Measurements from ENCODE around the gene ALOX15B. TPM values are rescaled to one million over a fixed set of nuclear protein-coding genes. Genes with fewer than 3 reads are reported as not detected.

The ALOX15B gene
- total and polyA plus RNA-seq, 2 of the 13 experiments (the other 11 are each of a cell fraction or from before 2014, with no cell fraction given), result not detected

GRCh38 chr17:7989781-7990655 lies 48.8 kb upstream of the ALOX15B start (continued):
- peak; percentile 98 for TF ChIP-seq CTCF (CRISPR knock-in tag; IDR thresholded peaks at IDR 0.05)
- TF ChIP-seq KAT8 (CRISPR knock-in tag; IDR thresholded peaks at IDR 0.05), result peak; percentile 54
- TF ChIP-seq ZNF788 (CRISPR knock-in tag; IDR thresholded peaks at IDR 0.05; ENCODE audit: borderline replicate concordance), result peak; percentile 35; the same call in 1 of the 2 replicates
- TF ChIP-seq KDM2A (CRISPR knock-in tag; IDR thresholded peaks at IDR 0.05; ENCODE audit: borderline replicate concordance, low read depth), result peak; percentile 88
- TF ChIP-seq HNRNPLL (IDR thresholded peaks at IDR 0.05; ENCODE audit: low read depth, low read length, poor library complexity, severe bottlenecking), result peak; percentile 91
- peak; percentile 67 for TF ChIP-seq ZFX (CRISPR knock-in tag; IDR thresholded peaks at IDR 0.05; ENCODE audit: low read depth)
- TF ChIP-seq ZNF574 (CRISPR knock-in tag; IDR thresholded peaks at IDR 0.05), result peak; percentile 44; the same call in 1 of the 2 replicates
- TF ChIP-seq SALL1 (CRISPR knock-in tag; IDR thresholded peaks at IDR 0.05), result peak; percentile 78
- no peak for TF ChIP-seq PBX2 (CRISPR knock-in tag; IDR thresholded peaks at IDR 0.05)
- peak; percentile 70; the same call in 1 of the 2 replicates for TF ChIP-seq ZNF362 (CRISPR knock-in tag; IDR thresholded peaks at IDR 0.05; ENCODE audit: borderline replicate concordance)
- TF ChIP-seq ZMYM4 (CRISPR knock-in tag; IDR thresholded peaks at IDR 0.05), result peak; percentile 46; the same call in 1 of the 2 replicates
- TF ChIP-seq RERE (CRISPR knock-in tag; IDR thresholded peaks at IDR 0.05; ENCODE audit: low read depth), result no peak
- 0 out of 2 replicates have a peak, but pooled peaks have one; percentile 40 for TF ChIP-seq E2F2 (CRISPR knock-in tag; IDR thresholded peaks at IDR 0.05; ENCODE audit: borderline replicate concordance)
